Measurements from ENCODE around the gene IKZF1. TPM values are rescaled to one million over a fixed set of nuclear protein-coding genes. Genes with fewer than 3 reads are reported as not detected.
A peak's percentile ranks its signal among the peaks of the same experiment; 100 is the strongest.
"Not testable (repeated sequence)": the region's sequence is repeated elsewhere in the genome, so short reads cannot be mapped to it uniquely, and the experiment has no call there.

The IKZF1 gene
- total and polyA plus RNA-seq, 5 experiments from 2014 or later: 145 to 435 (median 257) TPM

GRCh38 chr7:50339472-50339871 is 35.0 kb downstream of the IKZF1 start:
- H3K27me3 Mint-ChIP-seq, ATAC-seq, H3K9me3 Mint-ChIP-seq, DNase-seq, H3K27ac Mint-ChIP-seq: not testable (repeated sequence)
- Mint-ChIP-seq H3K36me3 (peaks cover 9 to 41% (median 16%) of the 10 kb centered on the region in 3 donors), H3K4me1 (peaks cover 0 to 61% (median 43%) of the 10 kb centered on the region in 4 donors), H3K4me3 (peak overlapping the region in 1 of 10 donors; percentile 77)
- POLR2A ChIA-PET: interaction anchor here (1.2 to 44.8 kb wide), 7 partner anchors 9 to 132 kb away, joined by 5 to 1553 read pairs (median 10); partner anchors contain the start of gene IKZF1

DNA sequence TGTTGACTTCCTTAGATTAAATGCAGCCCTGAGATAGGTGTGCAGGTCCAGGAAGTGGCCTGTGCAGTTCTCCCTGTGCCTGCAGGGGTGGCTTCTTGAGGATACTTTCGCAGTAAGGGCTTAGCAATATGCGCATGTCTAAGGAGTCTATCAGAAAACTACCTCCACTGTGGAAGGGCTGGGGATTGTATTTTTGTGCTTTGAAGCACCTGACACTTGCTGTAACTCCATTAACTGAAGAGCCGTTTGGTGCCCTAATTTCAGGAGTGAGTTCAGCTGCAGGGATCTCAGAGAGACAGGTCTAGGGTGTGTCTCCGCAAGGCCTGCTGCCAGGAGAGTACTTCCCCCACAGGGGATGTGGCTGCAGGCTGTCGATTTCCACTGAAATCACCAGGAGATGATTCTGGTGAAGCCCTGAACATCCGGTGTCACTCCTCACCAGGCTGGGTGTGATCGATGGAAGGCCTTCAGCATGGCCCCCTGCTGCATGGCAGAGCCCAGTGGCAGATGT is 35.5 kb downstream of the IKZF1 start:
- Mint-ChIP-seq H3K27ac (no peak overlapping the region), H3K36me3 (peaks cover 11 to 43% (median 19%) of the 10 kb centered on the region in 3 donors)

DNA sequence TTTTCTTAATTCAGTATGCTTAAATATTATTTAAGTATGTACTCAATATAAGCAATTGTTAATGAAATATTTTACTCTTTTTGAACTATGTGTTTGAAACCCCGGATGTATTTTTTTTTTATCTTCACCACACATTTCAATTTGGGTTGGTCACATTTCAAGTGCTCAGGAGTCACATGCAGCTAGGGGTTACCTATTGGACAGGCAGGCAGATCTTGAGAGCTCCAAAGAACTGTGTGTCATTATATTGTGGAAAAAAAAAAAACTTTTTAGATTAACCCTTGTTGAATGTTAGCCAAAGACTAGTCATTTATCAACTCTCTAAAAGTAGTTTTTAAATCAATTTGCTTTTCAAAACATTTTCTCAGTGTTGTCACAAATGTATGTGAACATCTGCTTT is 37.2 kb downstream of the IKZF1 start:
- Mint-ChIP-seq H3K9me3 (peaks cover 0 to 2% (median 0%) of the 10 kb centered on the region in 9 donors), H3K27ac (peak overlapping the region in 7 of 10 donors; percentile 95 to 99 (median 97))

More for the DNA sequence above, 35.5 kb downstream of the IKZF1 start:
- peaks cover 1 to 66% (median 46%) of the 10 kb centered on the region in 4 donors for H3K4me1 Mint-ChIP-seq
- H3K27me3 Mint-ChIP-seq: no peaks in the 10 kb centered on the region
- ATAC-seq (peak; percentile 43 to 80), DNase-seq (peak in 9 of 10 donors; percentile 45 to 77 (median 61))
- POLR2A ChIA-PET: interaction anchor here (1.7 to 44.8 kb wide), 6 partner anchors 9 to 134 kb away, joined by 5 to 1553 read pairs (median 20); partner anchors contain the start of gene IKZF1
- peaks cover 0 to 2% (median 0%) of the 10 kb centered on the region in 9 donors for H3K9me3 Mint-ChIP-seq
- H3K4me3 Mint-ChIP-seq: peak overlapping the region in 2 of 10 donors; percentile 77 to 82

GRCh38 chr7:50342616-50343114 is 38.1 kb downstream of the IKZF1 start:
- peaks cover 6 to 54% (median 33%) of the 10 kb centered on the region in 3 donors for H3K36me3 Mint-ChIP-seq
- H3K27me3 Mint-ChIP-seq: no peaks in the 10 kb centered on the region
- DNase-seq: peak in 6 of 10 donors; percentile 38 to 59 (median 50)
- peaks cover 28 to 91% (median 57%) of the 10 kb centered on the region in 4 donors for H3K4me1 Mint-ChIP-seq
- peak overlapping the region in 7 of 10 donors; percentile 95 to 99 (median 97) for H3K27ac Mint-ChIP-seq
- H3K9me3 Mint-ChIP-seq: peaks cover 0 to 2% (median 0%) of the 10 kb centered on the region in 9 donors
- ATAC-seq: peak; percentile 36 to 37
- peak overlapping the region in 9 of 10 donors; percentile 65 to 88 (median 80) for H3K4me3 Mint-ChIP-seq
- POLR2A ChIA-PET: interaction anchor here (0.8 to 44.8 kb wide), 7 partner anchors 9 to 136 kb away, joined by 3 to 1553 read pairs (median 14); partner anchors contain the start of gene IKZF1

More for the DNA sequence above, 37.2 kb downstream of the IKZF1 start:
- H3K4me1 Mint-ChIP-seq: peaks cover 18 to 82% (median 55%) of the 10 kb centered on the region in 4 donors
- no peaks in the 10 kb centered on the region for H3K27me3 Mint-ChIP-seq
- H3K36me3 Mint-ChIP-seq: peaks cover 11 to 56% (median 29%) of the 10 kb centered on the region in 3 donors
- peak overlapping the region in 9 of 10 donors; percentile 65 to 88 (median 80) for H3K4me3 Mint-ChIP-seq
- DNase-seq (peak in 1 of 10 donors; percentile 39), ATAC-seq (no peak)
- POLR2A ChIA-PET: interaction anchor here (1.0 to 44.8 kb wide), 8 partner anchors 8 to 135 kb away, joined by 3 to 1553 read pairs (median 10); partner anchors contain the start of gene IKZF1

DNA sequence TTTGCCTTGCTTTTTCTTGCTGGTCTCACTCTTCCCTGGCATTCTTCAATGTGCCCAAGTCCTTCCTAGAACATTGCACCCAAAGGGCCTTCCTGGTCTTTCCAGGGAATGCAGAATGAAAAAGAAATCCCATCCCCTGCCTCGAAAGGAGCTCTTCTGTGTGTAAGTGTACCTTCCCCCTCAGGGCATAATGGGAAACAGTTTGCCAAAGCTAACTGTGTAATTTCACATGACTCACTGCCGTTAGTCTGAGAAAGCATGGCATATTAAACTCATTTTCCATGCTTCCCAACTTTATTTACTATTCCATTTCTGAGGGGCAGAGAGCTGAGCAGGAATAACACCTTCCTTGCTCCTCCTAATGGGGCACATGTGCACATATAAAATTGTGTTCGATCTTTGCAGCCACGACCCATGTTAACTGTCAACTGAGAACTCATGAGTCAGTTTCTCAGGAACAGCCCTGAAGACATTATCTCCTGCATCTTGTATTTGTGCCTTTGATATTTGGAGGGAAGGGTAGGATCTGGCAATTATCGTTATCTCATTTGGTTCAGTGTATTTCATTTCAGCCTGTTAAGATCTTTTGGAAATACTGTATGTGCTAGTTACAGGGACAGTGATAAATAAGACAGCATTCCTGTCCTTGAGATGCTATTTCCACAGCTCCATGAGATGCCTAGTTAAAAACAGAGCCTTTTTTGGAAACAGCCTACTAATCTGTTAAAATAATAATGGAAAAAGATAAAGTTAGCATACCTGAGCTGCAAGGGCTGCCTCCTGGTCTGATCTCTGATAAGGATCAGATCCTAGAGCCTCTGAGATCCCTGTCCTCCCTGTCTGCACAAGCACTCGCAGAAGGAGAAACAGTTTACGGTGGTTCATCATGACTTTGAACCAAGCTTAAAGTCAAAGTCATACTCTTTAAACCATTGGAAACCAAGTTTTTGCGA is 42.3 kb downstream of the IKZF1 start:
- ATAC-seq (no peak), DNase-seq (no peak)
- Mint-ChIP-seq H3K9me3 (peaks cover 0 to 4% (median 0%) of the 10 kb centered on the region in 9 donors), H3K27ac (peak overlapping the region in 9 of 10 donors; percentile 94 to 100 (median 97)), H3K36me3 (peaks cover 11 to 73% (median 49%) of the 10 kb centered on the region in 3 donors), H3K27me3 (no peaks in the 10 kb centered on the region), H3K4me1 (peaks cover 56 to 98% (median 83%) of the 10 kb centered on the region in 4 donors), H3K4me3 (peak overlapping the region; percentile 52 to 91 (median 78))
- POLR2A ChIA-PET: interaction anchor here (1.4 to 44.8 kb wide), 7 partner anchors 1 to 141 kb away, joined by 5 to 1553 read pairs (median 32); partner anchors contain the start of gene IKZF1

DNA sequence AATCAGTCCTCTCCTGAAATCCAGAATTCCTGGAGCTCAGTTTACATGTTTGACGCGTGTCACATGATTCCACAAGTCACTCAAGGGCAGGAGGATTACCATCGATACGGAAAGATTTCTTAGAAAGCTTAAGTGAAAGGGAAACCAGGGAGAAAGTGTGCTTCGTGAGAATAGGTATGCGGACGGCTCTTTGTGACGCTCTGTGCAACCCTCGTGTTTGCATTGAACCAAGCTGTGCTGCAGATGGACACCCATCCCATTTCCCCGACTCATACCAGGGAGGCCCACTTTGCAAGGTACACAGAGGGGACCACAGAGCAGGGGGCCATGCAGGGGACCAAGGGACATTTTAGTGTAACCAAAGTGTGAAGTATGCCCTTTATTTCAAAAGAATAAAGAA is 43.2 kb downstream of the IKZF1 start:
- Mint-ChIP-seq H3K4me3 (peak overlapping the region; percentile 40 to 91 (median 78)), H3K27me3 (no peaks in the 10 kb centered on the region), H3K36me3 (peaks cover 15 to 72% (median 50%) of the 10 kb centered on the region in 3 donors), H3K9me3 (peaks cover 0 to 4% (median 0%) of the 10 kb centered on the region in 9 donors), H3K4me1 (peaks cover 56 to 98% (median 86%) of the 10 kb centered on the region in 4 donors), H3K27ac (peak overlapping the region in 9 of 10 donors; percentile 94 to 100 (median 97))
- POLR2A ChIA-PET: interaction anchor here (1.8 to 44.8 kb wide), 6 partner anchors 0 to 142 kb away, joined by 5 to 1553 read pairs (median 387); partner anchors contain the start of gene IKZF1
- DNase-seq (no peak), ATAC-seq (peak in 1 of 2 donors; percentile 8)

DNA sequence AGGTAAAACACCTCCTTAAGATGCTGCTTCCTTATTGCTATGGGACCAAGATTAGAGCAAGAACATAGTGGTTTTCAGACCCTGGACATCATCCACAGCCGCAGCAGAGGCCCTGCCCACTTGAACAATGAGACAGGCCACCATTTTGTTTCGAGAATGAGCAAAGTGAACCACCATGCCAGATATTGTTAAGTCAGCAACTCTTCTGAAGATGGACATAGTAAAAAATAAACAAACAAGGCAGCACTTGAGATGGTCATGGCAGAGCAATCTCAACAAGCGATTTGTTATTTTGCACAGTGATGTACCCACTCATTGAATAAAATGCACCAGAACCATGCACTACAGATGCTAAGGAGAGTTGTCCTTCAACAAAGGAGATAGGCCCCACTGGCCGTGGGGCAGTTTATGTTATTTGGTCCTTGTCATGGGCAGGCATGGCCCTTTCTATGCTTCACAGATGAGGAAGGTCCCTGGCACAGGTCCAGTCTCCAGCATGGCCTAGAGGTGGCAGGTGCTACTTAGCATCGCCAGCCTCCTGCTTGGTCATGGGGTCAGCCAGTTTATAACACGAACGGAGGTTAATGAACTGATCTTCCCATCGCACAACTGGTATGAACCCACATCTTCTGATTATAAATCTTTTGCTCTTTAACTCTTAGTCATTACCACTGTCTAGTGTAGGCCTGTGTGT is 44.1 kb downstream of the IKZF1 start:
- Mint-ChIP-seq H3K36me3 (peaks cover 15 to 73% (median 48%) of the 10 kb centered on the region in 3 donors), H3K4me1 (peaks cover 58 to 98% (median 90%) of the 10 kb centered on the region in 4 donors), H3K4me3 (peak overlapping the region in 9 of 10 donors; percentile 65 to 91 (median 79)), H3K9me3 (peaks cover 0 to 4% (median 0%) of the 10 kb centered on the region in 9 donors), H3K27me3 (no peaks in the 10 kb centered on the region), H3K27ac (peak overlapping the region in 9 of 10 donors; percentile 94 to 100 (median 97))
- POLR2A ChIA-PET: interaction anchor here (5.1 to 44.8 kb wide), 4 partner anchors 1 to 36 kb away, joined by 32 to 1553 read pairs (median 742); partner anchors contain the start of gene IKZF1
- DNase-seq: no peak
- no peak for ATAC-seq

DNA sequence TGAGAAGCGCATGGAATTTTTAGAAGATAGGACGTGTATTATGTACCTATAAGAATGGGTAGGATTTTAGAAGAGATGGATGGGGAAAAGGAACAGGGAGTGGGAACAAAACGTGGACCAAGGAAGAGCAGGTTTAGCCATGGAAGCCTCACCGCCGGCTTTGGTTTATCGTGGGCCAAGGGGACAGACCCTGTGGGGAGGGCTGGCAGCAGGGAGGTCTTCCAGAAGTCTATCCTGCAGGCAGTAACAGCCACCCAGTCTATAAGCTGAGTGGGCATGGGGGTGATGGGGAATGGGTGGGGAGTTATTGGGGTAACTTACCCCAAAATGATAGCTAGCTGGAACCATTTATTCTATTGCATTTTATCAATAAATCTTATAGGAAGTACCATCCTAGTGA is 44.9 kb downstream of the IKZF1 start:
- Mint-ChIP-seq H3K27me3 (no peaks in the 10 kb centered on the region), H3K27ac (peak overlapping the region in 9 of 10 donors; percentile 94 to 100 (median 97)), H3K4me3 (peak overlapping the region in 9 of 10 donors; percentile 42 to 91 (median 78)), H3K36me3 (peaks cover 13 to 73% (median 48%) of the 10 kb centered on the region in 3 donors), H3K9me3 (peaks cover 0 to 4% (median 0%) of the 10 kb centered on the region in 9 donors), H3K4me1 (peaks cover 58 to 98% (median 94%) of the 10 kb centered on the region in 4 donors)
- POLR2A ChIA-PET: interaction anchor here (1.9 to 44.8 kb wide), 5 partner anchors 1 to 83 kb away, joined by 6 to 1553 read pairs (median 742); partner anchors contain the start of gene IKZF1
- ATAC-seq: no peak
- DNase-seq: no peak

- peaks cover 0 to 2% (median 0%) of the 10 kb centered on the region in 5 donors for H3K27me3 Mint-ChIP-seq
- peaks cover 60 to 99% (median 98%) of the 10 kb centered on the region in 4 donors for H3K4me1 Mint-ChIP-seq
- peak; percentile 49 to 56 for ATAC-seq
- H3K27ac Mint-ChIP-seq: peak overlapping the region in 9 of 10 donors; percentile 94 to 100 (median 97)
- POLR2A ChIA-PET: interaction anchor here (1.0 to 44.8 kb wide), 8 partner anchors 2 to 144 kb away, joined by 3 to 1553 read pairs (median 19); partner anchors contain the start of gene IKZF1
- peak in 6 of 10 donors; percentile 40 to 61 (median 53) for DNase-seq
- H3K4me3 Mint-ChIP-seq: peak overlapping the region; percentile 52 to 91 (median 78)
- peaks cover 10 to 76% (median 48%) of the 10 kb centered on the region in 3 donors for H3K36me3 Mint-ChIP-seq
- H3K9me3 Mint-ChIP-seq: peaks cover 0 to 4% (median 0%) of the 10 kb centered on the region in 9 donors
Measured at GRCh38 chr7:50349963-50350944, 45.7 kb downstream of the IKZF1 start.

GRCh38 chr7:50351267-50351666 is 46.8 kb downstream of the IKZF1 start:
- Mint-ChIP-seq H3K4me1 (peaks cover 62 to 99% (median 97%) of the 10 kb centered on the region in 4 donors), H3K36me3 (peaks cover 10 to 74% (median 42%) of the 10 kb centered on the region in 3 donors), H3K27ac (peak overlapping the region in 9 of 10 donors; percentile 94 to 100 (median 97)), H3K27me3 (peaks cover 0 to 2% (median 0%) of the 10 kb centered on the region in 5 donors), H3K9me3 (peaks cover 0 to 4% (median 0%) of the 10 kb centered on the region in 9 donors), H3K4me3 (peak overlapping the region; percentile 52 to 91 (median 78))
- peak; percentile 9 to 18 for ATAC-seq
- POLR2A ChIA-PET: interaction anchor here (0.9 to 44.8 kb wide), 7 partner anchors 3 to 144 kb away, joined by 3 to 1553 read pairs (median 6); partner anchors contain the start of gene IKZF1
- peak in 4 of 10 donors; percentile 43 to 79 (median 62) for DNase-seq

Measured in naive thymus-derived CD8-positive, alpha-beta T cell (primary cell).